Stimulated activated CD8-positive, alpha-beta memory T cell treated with anti-CD3 and anti-CD28 coated beads, Interleukin-7, amount 100 ng/mL, for 4 hours (primary cell): ENCODE data around the gene HSPA12B.

Experiments used
- DNase-seq, 2 donors: peaks; one replicate each; pipeline ENCODE4 v3.0.0-alpha.2; 2020; ENCODE audit warnings: low read depth in 2 of 2

Gene HSPA12B

DNA sequence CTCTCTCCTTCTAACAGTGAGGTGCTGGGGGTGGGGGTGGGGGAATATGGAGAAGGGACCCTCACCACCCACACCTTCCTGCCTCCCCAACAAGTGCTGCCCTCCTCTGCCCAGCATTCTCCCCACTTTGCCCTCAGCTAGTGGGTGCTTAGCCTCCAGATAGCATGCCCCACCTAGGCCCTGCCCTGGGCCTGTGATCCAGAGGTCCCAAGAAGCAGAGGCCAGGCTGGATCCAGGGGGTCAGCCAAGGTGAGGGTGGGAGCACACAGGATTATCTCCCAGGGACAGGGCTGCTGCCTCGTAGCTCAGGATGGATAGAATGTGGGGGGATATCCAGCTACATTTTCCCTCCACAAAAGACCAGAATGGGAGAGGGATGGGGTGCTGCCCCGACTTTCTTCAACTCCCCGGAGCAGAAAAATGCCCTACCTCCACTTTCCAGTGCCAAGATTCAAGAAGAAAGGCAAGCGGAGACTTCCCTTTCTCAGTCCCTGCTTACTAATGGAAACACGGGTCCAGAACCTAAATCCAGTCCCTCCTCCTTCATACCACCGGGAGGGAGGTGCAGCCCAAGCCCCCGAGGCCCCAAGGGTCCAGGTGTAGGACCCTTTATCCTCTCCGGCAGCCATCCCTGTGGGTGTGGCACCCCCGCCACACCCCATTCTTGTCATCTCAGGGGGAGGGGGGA is 34.1 kb downstream of the HSPA12B start:
- no peak for DNase-seq

DNA sequence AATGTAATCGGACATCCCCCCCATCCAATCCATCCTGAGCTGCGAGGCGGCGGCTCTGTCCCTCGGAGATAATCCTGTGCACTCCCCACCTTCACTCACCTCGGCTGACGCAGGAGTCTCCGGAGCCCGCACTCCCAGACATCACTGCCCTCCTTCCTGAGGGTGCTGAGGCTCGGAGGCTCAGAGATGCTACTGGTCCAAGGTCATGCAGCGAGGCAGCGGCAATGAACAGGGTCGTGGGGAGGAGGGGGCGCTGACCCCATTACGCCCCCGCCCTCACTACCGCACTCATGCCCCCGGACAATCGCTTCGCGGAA is 34.6 kb downstream of the HSPA12B start:
- DNase-seq, result no peak

DNA sequence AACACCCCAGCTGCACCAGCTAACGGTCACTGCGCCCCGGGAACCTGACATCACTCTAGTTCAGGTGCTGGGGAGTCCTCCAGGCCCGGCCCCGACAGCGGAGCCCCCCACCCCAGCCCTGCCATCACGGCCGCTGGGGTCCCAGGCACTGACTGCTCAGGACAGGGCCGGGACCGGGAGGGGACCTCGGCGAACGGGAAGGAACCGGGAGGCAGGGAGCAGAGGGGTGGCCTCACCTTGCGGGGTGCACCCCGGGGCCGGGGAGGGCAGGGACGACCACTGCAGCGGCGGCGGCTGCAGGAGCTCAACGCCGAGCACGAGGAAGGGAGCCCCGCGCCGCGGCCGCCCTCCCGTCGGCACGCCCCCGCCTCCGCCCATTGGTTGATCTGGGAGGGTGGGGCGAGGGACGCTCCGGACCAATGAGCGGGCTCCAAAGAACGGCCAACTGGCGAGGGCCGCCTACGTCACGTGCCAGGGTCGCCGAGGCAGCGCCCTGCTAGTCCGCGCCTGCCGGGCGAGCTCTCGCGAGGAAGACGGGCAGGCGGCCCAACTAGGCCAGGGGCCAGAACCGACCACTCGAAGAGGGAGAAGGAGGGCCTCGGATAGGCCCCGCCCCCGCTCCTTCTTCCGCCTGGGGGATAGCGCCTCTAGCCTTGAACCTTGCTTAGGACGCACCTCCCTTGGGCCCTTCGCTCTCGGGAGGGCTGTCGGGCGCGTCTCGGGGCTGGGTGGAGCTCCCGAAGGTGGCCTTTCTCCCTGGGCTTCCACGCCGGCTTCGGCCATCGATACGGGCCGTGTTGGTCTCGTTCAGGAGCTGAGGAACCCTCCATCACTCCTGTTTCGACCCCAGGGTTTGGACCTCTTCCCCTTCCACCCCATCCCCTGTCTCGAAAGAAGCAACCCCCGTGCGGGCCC is 35.2 kb downstream of the HSPA12B start, which contains the start of gene ADISSP:
TSS of gene ADISSP (minus strand) at position 327 of the 915 bp plus-strand sequence. CDS start 7,653 bp downstream, outside the sequence.
- peak; percentile 94 to 96 for DNase-seq

DNA sequence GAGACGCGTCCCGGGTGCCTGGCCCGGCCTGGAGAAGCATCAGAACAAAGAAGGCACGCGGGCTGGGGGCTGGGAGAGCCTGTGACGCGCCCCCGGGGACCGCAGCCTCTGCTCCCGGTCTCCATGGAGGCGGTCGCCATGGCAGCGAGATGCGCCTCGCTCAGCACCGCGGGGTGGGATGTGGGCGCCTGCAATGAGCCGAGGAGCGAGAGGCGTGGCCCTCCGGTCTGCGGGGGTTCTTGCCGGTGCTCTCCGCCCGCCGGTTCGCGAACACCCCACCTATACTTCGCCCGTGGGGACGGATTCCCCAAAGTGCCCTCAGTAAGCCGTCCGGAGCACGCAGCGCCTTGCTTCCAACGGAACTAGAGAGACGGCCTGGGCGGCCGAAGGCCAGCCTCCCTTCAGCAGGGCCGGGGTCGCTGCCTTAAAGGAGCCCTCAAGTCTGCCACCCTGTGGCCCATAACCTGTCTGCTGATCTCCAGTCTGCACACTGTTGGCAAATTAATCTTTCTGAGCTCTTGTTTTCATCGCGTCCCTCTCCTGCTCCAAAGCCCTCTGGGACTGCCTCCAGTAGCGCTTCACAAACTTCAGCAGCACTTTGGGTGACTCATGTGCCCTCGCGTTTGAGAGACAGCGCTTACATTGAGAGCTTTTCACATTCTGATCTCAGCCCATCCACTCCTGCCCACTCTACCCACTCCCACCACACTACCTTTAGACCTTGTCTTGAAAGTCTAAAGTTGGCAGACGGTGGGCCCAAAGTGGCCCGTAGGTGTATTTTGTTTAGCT is 36.1 kb downstream of the HSPA12B start:
- DNase-seq, result peak; percentile 70 to 81

DNA sequence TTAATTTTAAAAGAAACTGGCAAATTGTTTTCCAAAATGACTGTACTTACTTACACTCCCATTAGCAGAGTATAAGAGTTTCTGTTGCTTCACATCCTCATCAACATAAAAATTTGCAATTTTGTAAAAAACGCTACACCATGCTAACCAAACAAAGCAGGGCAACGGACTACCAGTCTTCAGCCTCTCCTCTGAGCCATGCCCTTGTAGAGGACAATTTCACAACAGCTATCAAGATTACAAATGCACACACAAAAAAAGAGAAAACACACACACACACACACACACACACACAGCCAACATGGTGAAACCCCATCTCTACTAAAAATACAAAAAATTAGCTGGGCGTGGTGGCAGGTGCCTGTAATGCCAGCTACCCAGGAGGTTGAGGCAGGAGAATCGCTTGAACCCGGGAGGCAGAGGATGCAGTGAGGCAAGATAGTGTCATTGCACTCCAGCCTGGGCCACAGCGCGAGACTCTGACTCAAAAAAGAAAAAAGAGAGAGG is 39.1 kb downstream of the HSPA12B start:
- DNase-seq, result no peak

DNA sequence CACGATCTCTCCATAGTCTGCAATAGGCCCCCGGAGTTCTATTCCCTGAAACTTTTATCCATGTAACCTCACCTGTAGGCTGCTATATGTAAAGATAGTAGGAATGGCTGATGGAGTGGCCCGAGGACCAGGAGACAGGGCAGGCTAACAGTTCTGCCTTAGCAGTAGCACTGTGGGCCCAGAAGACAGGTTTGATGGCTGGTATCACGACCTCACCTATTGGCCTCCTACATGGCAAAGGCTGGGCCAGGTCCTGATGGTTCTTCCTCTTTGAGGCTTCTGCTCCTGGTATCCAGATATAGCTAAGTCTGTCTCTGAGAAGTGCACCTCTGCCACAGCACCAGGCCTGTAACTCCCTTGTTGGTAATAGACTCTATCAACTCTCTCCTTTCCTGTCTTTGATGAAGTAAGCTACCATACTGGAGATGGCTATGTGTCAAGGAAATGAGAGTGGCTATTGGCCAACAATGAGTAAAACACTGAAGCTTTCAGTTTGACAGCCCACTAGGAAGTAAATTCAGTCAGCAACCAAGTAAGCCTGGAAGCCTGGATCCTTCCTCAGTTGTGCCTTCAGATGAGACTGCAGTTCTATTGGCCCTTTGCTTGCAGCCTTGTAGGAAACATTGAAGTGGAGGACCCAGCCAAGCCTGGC is 43.1 kb downstream of the HSPA12B start:
- no peak for DNase-seq

DNA sequence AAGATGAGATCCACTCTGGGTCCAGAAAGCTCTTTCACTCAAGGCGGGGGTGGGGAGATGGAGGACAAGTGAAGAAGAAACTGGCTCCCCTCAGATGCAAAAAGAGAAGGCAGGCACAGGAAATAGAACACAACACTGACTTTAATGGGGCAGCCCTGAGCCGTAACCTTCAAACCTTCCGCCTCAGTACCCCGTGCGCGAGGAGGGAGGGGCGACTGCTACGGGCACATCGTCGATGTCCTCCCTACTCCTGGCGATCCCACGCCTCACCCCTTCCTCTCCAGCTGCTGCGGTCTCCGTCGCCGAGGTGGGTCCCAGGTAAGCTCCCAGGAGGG is 44.9 kb downstream of the HSPA12B start:
- no peak for DNase-seq

DNA sequence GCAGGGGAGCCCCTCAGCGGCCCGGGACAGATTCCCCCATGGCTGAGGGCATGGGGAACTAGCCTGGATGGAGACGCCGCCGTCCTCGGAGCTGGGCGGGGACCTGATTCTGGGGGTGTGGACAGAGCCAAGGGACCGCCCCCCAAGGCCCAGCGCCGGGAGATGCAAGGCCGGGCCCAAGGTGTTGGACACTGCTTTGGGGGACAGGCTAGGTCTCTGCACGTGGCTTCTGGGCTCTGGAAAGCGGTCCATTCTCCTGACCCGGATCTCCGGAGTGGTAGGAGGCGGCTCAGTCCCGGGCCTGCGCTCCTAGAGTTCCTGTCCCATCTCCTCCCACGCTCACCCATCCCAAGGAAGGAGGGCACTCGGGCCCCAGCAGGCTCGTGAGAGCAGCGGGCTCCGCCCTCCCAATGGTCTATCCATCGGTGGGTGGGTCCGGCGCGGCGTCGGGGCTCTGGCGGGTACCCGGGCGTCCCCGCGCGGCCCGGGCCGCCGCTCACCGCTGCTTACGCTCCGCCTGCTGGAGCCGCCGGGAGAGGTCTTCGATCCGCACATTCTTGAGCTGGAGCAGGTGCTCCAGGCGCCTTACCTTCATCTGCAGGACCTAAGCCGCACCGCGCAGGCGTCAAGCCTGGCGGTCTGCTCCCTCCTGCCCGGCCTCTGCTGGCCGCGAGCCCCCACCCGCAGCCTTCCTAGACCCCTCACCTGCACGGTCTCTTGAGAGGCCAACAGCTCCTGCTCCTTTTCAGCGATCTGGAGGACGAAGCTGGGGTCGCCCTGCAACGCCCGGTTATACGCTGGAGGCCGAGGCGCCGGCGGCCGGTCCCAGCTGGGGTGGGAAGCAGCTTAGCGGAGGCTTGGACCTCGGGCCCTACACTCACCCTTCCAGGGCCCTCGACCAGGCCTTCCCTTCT is 45.5 kb downstream of the HSPA12B start:
- peak in 1 of 2 donors; percentile 47 for DNase-seq

DNA sequence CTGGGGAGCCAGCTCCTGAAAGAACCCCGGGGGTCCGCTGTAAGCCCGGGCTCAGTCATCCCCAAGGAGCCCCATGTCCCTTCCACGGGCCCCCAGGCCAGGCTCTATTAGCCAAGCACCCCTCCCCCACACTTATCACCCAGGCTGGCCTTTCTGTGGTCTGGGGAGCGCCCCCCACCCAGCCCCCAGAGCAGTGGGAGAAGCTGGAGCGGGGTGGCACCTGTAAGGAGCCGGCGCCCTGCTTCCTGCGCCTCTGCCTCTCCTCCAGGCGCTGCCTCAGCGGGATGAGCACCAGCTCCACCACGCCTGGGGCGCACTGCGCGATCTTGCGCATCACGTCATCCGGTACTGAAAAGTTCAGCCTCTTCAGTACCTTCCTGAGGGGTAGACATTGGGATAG is 46.5 kb downstream of the HSPA12B start:
- no peak for DNase-seq

DNA sequence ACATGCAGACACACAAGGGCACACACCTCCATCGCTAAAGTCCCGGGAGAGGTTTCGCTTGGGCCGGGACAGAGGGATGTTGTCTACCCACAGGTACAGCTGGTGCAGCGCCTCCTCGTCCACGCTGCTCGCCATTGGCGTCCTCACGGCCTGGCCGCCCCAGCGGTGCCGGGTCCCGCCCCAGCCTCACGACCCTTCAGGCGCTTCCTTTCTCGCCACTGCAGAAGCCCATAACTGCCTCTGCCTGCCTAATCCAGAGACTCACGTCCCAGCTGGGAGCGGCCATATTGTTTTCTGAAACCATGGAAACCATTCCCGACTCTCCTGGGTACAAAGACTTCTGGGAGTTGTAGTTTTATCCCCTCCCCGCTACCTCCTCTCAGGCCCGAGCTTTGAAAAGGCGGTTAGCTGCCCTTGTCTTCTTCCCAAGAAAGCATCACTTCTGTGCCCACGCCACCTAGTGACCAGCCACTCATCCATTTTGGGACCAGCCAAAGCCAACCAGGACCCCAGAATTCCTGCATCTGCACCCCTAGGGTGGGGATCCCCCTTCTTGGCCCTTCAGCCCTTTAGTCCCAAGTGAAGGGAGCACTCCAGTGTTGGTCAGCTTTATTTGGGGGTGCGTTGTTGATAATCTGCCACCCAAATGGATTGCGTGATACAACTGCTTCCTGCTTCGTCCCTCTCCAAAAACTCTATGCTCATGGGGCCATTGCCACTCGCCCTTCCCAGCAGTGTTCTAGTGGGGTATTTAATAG is 48.8 kb downstream of the HSPA12B start, which contains the start of gene SPEF1:
TSS of gene SPEF1 (minus strand) at position 296 of the 758 bp plus-strand sequence. CDS start at position 135, 161 bp downstream.
- no peak for DNase-seq

DNA sequence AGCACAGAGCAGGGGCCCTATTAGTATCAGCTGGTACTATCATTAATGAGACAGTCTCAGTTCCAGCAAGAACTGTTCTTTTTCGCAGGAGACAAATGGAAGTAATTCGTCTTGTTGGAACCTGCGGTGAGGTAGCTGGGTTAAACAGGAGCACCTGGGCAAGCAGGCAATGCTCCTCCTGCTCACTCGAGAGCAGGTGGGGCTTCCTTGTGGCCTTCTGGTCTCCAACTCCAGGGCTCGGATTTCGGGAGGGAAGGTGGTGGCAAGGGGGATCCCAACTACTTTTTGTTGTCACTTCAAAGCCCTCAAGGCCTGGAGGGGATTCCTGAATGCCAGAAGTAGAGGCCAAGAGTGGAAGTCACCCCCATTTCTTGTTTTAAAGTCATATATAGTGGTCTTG is 50.1 kb downstream of the HSPA12B start:
- DNase-seq, result no peak

DNA sequence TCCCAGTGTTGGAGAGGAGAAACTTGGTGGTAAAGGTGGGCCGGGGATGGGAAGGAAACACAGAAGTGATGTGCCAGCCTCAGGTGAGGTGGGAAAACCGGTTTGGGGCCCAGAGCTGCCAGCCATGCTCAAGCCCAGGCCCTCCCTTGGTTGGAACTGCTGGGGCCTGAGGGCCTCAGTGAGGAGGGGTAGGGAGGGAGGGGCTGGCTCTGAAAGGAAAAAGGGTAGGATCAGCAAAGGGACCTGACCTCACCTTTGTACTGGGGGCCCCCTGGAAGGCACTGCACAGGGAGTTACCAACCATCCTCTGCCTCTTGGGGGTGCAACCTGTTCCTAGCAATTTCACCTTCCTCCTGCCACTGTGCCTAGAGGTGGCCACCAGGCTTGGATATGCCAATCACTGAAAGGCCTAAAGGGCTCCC is 50.6 kb downstream of the HSPA12B start:
- no peak for DNase-seq

DNA sequence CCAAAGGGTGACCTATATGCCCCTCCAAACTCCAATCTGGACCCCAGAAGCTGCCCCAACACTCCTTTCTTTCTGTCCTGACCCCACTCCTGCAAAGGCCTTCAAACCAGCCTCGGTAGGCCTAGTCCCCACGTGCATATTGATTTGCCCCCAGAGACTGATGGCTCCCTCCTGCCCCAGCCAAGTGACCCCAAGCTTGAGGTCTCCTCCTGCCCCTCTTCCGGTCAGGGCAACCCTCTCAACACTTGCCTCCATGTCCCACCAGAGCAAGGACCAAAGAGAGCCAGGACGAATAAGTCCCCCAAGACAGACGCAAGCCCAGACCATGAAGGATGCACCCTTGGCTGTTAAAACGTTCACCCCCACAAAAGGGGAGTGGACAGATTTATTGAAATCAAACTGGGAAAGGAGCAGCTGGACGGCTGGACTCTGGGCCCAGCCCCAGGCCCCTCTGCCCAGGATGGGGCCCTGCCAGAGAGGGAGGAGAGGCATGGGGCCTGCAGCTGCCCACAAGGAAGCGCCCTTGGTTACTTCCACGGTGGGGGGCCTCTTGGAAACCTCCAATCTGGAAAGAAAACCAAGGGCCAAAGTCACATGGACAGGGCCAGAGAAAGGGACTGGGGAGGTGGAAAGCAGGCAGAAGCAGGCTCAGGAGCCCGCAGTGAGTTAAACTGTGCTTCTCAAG is 51.2 kb downstream of the HSPA12B start:
- DNase-seq, result no peak

DNA sequence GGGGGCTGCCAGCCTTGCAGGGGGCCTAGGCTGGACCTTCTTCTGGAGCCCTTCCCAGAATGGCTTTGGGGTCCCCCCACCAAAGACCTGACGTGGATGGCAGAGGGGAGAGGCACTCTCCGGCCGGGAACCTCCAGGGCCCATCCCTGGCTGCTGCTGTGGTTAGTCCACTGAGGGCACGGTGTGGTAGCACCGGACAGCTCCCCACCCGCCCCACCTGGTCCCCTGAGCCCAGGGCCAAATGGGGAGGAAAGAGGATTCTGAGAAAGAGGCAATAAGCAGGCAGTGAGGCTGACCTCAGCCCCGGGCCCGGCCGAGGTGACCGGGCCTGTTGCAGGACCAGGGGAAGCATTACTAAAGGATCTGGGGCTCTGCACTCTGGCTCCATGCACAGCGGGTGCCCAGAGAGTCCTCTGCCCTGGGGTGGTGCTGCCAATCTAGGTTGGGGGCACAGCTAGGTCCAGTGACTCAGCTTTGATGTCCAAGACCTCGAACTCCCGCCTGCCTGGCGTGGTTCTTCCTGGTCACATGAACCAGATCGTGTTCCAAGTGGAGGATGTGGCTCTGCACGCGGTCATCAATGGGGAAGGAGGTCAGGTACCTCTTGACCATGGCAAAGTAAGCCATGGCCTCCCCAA is 51.9 kb downstream of the HSPA12B start:
- no peak for DNase-seq

DNA sequence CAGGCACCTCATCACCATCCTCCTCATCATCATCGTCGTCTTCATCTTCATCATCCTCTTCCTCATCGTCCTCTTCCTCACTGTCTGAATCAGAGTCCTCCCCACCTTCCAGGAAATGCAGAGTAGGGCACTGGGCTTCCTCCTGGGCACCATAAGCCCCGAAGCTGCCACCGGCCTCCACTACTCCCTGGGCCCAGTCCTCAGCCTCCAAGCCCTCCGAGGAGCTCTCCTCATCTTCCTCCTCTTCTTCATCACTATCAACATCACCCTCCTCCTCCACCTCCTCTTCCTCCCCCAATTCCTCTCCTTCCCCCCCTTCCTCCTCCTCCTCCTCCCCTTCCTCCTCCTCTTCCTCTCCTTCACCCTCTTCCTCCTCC is 52.4 kb downstream of the HSPA12B start:
- no peak for DNase-seq

DNA sequence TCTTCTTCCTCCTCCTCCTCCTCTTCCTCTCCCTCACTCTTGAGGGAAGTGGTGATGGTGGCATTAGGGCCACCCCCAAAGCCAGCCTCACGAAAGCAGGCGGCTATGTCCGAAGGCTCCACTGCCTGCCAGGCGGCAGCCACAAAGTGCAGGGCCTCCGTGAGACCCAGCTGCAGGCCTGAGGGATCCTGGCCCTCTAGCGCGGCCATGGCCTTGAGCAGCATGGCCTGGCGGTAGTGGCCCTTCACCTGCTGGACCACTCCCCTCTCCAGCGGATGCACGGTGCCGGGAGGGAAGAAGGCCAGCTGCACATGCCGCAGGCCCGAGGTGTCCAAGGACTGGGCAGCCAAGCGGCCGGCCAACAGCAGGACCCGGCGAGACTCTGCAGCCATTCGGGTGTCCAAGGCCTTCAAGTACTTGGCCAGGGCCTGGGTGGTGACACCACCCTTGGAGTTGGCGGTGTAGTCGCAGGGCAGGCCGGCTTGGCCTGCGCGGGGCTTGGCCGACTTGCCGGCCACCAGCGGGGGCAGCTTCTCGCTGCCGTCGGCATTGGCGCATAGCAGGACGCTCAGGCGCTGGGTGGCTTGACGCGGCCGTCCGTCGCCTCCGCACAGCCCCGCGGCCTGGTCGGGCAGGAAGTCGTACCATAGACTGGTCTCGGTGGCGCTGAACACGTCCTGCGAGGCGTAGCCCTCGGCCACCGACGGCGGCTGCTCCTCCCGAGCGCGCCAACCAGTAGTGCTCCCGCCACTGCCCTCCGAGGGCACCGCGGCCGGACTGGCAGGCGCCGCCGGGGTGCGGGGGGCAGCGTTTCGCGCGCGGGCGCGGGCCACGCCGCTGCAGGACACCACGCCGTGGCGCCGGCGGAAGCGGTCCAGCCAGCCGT is 53.0 kb downstream of the HSPA12B start:
- DNase-seq, result no peak

DNA sequence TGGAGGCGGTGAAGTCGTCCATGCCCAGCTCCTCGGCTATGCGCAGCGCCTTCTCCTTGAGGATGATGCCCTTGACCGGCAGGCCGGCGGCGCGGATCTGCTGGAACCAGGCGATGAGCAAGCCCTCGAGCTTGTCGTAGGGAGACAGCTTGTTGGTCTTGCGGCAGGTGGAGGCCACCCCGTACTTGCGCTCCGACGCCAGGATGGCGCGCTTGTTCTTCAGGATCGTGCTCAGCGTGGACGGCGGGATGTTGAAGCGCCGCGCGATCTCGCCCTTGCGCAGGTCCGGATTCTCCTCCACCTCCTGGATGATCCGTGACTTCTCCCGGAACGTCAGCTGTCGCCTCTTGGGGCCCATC is 53.6 kb downstream of the HSPA12B start:
- no peak for DNase-seq
